HG03097 (cell line): Measurements from ENCODE around the gene PIGC.

Experiments
- ATAC-seq: cut with Tn5 transposase; IDR thresholded peaks from one replicate; pipeline ENCODE4 v1.9.1; 2021; ENCODE audit not compliant: unreplicated experiment, low FRiP score

The PIGC gene

DNA sequence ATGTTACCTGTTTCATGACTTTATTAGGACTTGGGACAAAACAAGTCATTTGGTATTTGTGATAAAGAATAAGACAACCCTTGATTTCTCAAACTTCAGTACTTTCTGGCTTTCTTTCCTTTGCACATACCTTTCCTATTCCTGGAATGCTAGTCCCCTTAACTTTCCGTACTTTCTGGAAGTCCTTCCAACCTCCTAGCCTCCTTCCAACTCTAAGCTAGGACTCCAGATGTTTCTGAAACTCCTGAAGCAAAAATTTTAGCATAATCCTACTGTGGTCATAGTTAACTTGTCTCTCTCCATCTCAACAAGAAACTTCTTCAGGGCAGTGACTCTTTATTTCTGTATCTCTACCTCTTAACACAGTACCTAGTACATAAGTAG lies 43.2 kb downstream of the PIGC start:
- no peak for ATAC-seq

DNA sequence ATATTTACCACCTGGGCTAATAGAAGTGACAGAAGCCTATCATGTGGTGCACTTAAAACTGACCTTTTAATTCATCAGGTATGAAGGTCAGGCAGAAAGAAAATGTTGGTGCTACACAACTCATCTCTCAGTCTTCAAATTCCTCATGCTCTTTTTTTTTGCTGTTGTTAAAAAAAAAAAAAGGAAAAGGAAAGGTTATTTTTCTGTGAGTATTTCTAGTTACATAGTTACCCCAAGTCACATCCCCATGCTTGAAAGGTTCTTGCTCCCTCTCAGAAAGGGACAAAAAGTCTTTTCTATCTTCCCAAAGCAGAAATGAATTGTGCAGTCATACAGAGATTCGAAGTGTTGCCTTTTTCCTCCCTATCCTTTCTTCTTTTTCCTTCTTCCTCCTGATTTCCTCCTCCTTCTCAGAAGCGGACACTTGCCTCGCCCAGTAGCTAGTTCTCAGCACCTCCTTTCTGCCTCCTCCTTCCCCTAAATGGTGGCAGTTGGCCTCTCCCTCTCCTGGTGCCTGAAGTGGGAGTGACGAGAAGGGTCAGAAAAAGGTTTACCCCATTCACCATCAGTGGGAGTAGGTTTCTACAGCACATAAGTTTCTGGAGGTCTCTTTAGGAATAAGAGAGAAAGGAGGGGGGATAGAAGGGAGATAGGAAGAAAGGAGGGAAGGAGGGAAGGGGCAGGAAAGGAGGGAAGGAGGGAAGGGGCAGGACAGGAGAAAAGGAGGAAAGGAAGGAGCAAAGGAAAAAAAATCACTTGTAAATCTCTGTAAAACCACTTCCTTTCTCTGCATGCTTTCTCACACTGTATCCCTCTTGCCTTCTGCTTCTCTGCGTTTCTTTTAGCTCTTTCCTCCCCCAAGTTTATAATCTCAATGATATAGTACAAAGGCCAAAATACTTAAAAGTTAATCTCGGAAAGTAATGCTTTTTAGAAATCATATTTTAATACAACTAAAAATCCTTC lies 43.8 kb downstream of the PIGC start:
- no peak for ATAC-seq

DNA sequence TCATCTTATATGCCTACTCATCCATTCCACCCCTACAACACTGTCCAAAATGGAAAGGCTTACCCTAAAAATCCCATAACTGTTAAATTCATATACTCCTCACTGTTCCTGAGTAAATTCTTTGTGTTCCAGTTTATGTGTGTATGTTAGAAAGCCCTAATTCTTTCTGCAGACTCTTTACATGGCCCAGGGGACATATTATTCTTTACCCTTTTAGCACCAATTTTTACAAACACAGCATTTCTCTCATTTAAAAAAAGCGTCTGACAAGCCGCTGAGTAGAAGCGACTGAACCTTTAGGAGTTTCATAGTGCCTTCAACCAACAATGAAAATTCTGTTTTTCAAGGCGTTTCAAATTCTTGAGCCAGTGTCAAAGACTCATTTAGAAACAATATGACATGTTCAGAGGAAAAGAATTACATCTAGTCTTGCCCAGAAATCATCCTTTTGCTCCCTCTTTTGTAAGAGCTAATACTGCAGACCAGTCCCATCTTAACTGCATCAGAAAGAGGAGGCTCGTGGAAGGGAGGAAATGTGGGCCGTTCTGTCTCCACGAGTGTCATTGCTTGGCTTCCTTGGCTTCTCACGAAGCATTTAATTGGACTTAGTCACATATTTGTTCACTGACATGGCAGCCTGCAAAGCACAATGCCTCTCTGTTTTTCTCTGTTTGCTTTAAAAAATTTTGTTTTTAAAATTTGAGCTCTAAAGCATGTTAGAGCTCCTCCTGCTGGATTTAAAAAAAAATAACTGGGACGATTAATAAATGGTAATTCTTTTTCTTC lies 44.7 kb downstream of the PIGC start:
- ATAC-seq: no peak

DNA sequence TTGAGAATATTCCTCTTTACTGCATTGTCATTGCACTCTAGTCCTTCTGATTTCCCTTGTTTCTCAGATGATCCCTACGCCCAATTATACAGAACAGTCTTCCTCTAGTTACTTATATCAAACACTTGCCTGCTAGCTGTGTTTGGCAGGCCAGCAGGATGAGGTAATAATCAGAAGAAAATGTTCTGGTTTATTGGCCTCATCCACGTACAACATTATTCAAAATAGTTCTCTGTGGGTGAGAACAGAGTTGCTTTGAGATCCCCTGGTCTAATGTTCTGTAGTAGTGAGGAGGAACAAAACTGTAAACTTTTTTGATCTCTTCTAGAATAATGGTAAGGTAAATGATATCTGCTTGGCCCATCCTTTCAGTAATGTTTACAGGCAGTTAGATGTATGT lies 45.7 kb downstream of the PIGC start:
- ATAC-seq: no peak

DNA sequence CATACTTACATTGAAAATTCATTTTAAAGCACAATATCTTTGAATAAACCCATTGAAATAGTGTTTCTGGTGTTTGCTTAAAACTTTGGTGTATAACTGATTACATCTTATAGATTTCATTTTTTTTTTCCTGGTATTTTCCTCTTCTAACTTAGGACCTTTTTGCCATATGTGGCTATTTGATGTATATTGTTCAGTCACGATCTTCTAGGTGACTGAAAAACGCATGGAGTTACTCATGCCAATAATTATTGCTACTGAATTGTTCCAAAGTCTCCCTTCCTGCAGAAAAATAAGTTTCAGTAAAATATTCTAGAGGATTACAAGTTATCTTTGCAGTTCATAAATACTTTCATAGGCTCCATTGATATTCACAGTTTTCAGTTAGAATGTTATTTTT lies 46.2 kb downstream of the PIGC start:
- ATAC-seq: no peak

DNA sequence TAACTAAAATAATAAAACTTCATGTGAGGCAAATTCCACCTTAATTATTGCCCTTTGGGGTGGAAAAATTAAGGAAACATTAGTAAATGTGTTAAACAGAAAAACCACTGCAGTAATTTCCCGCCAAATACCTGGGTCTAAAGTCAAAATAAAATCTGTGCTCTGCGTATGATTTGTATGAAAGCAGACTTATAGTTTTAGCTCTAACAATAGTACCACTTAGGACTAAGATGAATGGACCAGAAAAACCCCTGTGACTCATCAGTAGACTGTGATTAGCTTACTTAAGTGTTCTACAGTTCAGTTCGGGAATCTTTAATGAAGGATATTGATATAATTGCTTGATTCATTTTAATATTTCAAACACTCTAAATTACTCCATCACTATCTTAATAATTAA lies 46.6 kb downstream of the PIGC start:
- ATAC-seq: no peak

DNA sequence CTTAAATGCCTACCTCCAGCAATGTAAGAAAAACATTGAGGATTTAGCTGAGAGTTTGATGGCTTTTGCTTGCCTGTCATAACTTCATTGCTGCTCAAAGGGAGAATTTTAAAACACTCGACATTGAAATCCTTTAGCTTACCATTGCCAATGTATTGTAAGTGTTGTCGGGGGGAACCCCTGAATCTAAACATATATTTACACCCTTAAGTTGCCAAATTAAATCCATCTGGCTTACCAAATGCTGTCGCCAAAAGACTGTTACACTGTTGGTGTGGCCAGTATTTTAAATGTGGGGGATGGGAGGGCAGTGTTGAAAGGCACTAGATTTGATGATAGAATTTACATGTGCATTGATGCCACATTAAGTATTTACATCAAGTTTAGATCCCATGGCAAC lies 48.3 kb downstream of the PIGC start:
- no peak for ATAC-seq

- ATAC-seq: no peak
Observed at GRCh38 chr1:172394811-172395210, 49.1 kb downstream of the PIGC start.

- ATAC-seq: peak; percentile 69
Observed at GRCh38 chr1:172394141-172394751, 49.6 kb downstream of the PIGC start.

DNA sequence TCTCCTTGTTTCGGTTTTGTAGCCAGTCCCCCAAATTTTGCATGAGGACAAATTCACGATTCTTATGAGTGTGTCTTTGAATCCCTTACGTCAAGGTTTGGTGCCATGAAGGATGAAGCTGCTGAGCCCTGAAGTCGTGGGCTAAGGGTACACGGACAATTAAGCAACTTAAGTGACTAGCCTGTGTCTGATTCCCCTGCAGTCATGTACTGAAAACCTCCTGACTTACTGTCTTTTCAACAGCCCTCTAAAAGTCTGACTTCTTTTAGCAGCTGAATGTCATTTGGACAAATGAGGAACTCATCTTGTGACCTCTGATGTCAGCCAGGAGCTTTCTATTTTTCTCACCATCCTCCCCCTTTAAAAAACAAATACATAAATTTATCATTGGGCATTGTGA lies 50.5 kb downstream of the PIGC start:
- ATAC-seq: no peak

- no peak for ATAC-seq
Observed at GRCh38 chr1:172391976-172392375, 51.9 kb downstream of the PIGC start.
